Upper lobe of left lung (tissue), 6 donors: ENCODE results near the gene SCO1. TPM values are rescaled to one million over a fixed set of nuclear protein-coding genes. Genes with fewer than 3 reads are reported as not detected.

ENCODE experiments used
- ATAC-seq, 2 donors: fragments of 200-7000 bp; cut with Tn5 transposase; one replicate each; pipeline ENCODE4 v1.9.1; 2022; ENCODE audit warnings: mild to moderate bottlenecking in 2 of 2, moderate library complexity in 2 of 2; ENCODE audit not compliant: low FRiP score in 2 of 2
- DNase-seq, 2 donors: peaks; one replicate each; pipeline ENCODE4 v3.0.0-alpha.2; 2019 to 2020
- H3K27ac ChIP-seq, 4 donors: fragments of 200-600 bp; sonication (generic); one replicate each; pipeline ENCODE4 v1.5.1; 2016 to 2019
- H3K27me3 ChIP-seq, 4 donors: fragments of 200-600 bp; sonication (generic); one replicate each; pipeline ENCODE4 v1.5.1; 2017 to 2019
- H3K36me3 ChIP-seq, 4 donors: fragments of 200-600 bp; sonication (generic); one replicate each; pipeline ENCODE4 v1.5.1; 2016 to 2019
- H3K4me1 ChIP-seq, 4 donors: fragments of 200-600 bp; sonication (generic); one replicate each; pipeline ENCODE4 v1.5.1; 2018 to 2019
- H3K4me3 ChIP-seq, 4 donors: fragments of 200-600 bp; sonication (generic); one replicate each; pipeline ENCODE4 v1.5.1; 2017 to 2019; ENCODE audit warnings: mild to moderate bottlenecking in 2 of 4, moderate library complexity in 1 of 4
- H3K9me3 ChIP-seq, 4 donors: fragments of 200-600 bp; sonication (generic); one replicate each; pipeline ENCODE4 v1.5.1; 2018 to 2019
- EP300 ChIP-seq, 4 donors: sonication (generic); formaldehyde crosslinking; IDR thresholded peaks; one replicate each; pipeline ENCODE4 v1.5.1; 2017; ENCODE audit warnings: antibody characterized with exemption in 4 of 4, control low read depth in 2 of 4
- POLR2A ChIP-seq, 4 donors: fragments of 450-650 bp; IDR thresholded peaks; one replicate each; pipeline ENCODE4 v1.5.1; 2016 to 2017; ENCODE audit warnings: antibody characterized with exemption in 4 of 4, mild to moderate bottlenecking in 2 of 4
- POLR2AphosphoS5 ChIP-seq, 2 donors: sonication (generic); formaldehyde crosslinking; IDR thresholded peaks; one replicate each; pipeline ENCODE4 v1.5.1; 2017; ENCODE audit warnings: antibody characterized with exemption in 2 of 2
- WGBS, 2 donors: methylation state at CpG; one replicate each; pipeline ENCODE4 v1.1.5; 2017 to 2018; 5-methylcytosine and 5-hydroxymethylcytosine counted together
- total RNA-seq, 6 donors: library from RNA; depleted of rRNA in 4 of 6; stranded (reverse); fragments of >200 nt in 4 of 6; gene quantifications; one replicate each; pipeline versions ENCODE4 v1.1.0 to v1.2.1, GENCODE V29; 2016 to 2021
- TF ChIP-seq, protein P1 (sequence below), 6 experiments: fragments of 450-650 bp in 4 of 6; fragments of 200-600 bp in 2 of 6; sonication (generic) in 2 of 6; IDR thresholded peaks; one replicate each; pipeline ENCODE4 v1.5.1; 2016 to 2019; ENCODE audit warnings: antibody characterized with exemption in 6 of 6
- donor health status: DM: no; HTN: no; CAD: no; lungs with moderate emphysema.
- donor health status: DM: no; HTN: yes; CAD: no; lungs with severe emphysema.

SCO1 gene
- total RNA-seq, 6 donors from 2014 or later = 5.5 to 23.8 (median 17.4) TPM

DNA sequence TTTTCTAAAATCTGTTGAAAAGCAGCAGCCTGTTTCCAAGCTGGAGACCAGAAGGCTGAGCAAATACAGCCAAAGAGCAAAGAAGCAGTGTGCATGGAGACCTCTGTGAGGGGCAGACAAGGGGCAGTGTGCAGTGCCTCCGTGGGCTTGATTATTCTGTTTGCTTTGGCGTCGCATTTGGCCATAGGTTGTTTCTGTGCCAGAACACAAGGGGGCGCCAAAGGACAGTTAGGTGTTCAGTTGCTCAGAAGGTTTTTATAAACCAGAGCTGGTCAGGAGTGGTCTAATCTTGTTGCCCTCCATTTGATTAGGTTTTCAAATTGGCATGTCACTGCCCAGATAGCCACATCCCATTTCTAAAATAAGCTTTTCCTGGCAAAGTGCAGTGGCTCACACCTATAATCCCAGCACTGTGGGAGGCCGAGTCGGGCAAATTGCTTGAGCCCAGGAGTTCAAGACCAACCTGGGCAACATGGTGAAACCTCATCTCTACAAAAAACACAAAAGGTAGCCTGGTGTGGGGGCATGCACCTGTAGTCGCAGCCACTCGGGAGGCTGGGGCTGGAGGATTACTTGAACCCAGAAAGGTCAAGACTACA lies 50.8 kb downstream of the SCO1 start:
- Histone ChIP-seq H3K27me3 (no peaks in the 10 kb centered on the region), H3K36me3 (peaks cover 0 to 17% (median 0%) of the 10 kb centered on the region in 4 donors), H3K4me1 (no peaks in the 10 kb centered on the region), H3K27ac (no peak overlapping the region), H3K9me3 (no peaks in the 10 kb centered on the region), H3K4me3 (no peak overlapping the region)
- TF ChIP-seq, protein P1, sequence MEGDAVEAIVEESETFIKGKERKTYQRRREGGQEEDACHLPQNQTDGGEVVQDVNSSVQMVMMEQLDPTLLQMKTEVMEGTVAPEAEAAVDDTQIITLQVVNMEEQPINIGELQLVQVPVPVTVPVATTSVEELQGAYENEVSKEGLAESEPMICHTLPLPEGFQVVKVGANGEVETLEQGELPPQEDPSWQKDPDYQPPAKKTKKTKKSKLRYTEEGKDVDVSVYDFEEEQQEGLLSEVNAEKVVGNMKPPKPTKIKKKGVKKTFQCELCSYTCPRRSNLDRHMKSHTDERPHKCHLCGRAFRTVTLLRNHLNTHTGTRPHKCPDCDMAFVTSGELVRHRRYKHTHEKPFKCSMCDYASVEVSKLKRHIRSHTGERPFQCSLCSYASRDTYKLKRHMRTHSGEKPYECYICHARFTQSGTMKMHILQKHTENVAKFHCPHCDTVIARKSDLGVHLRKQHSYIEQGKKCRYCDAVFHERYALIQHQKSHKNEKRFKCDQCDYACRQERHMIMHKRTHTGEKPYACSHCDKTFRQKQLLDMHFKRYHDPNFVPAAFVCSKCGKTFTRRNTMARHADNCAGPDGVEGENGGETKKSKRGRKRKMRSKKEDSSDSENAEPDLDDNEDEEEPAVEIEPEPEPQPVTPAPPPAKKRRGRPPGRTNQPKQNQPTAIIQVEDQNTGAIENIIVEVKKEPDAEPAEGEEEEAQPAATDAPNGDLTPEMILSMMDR (IDR thresholded peaks at IDR 0.05) = peak; percentile 57 to 85 (median 78)
- TF ChIP-seq EP300 (IDR thresholded peaks at IDR 0.05) (no peak), POLR2A (IDR thresholded peaks at IDR 0.05) (no peak), POLR2AphosphoS5 (IDR thresholded peaks at IDR 0.05) (no peak)
- WGBS, 2 donors = 45 to 48% methylated on average over 8 of the region's 8 CpGs
- ATAC-seq (peak; percentile 68 to 83), DNase-seq (peak in 1 of 2 donors; percentile 67)

DNA sequence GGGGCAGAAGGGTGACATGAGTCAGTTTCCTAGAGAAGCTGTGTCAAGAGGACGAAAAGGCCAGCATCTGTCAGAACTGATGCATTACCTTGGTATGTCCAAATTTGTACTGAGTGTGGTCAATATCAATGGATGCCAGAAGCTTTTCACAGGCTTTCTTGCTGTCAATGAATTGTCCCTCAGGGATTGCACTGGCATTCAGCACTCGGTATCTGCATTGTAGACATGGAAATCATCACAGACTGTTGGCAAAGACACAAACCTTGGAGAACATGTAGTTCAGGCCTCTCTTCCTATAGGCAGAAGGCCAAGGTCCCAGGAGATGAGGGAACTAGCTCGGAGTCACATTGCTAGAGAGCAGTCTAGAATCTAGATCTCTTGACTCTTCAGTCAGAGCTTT lies 56.9 kb downstream of the SCO1 start:
- Histone ChIP-seq H3K9me3 (no peaks in the 10 kb centered on the region), H3K4me1 (no peaks in the 10 kb centered on the region), H3K27me3 (no peaks in the 10 kb centered on the region), H3K27ac (no peak overlapping the region), H3K4me3 (no peak overlapping the region), H3K36me3 (peaks cover 0 to 46% (median 9%) of the 10 kb centered on the region in 4 donors)
- WGBS, 2 donors = 62 to 78% methylated on average over 2 to 3 of the region's 3 CpGs
- TF ChIP-seq POLR2AphosphoS5 (IDR thresholded peaks at IDR 0.05) (no peak), EP300 (IDR thresholded peaks at IDR 0.05) (no peak), POLR2A (IDR thresholded peaks at IDR 0.05) (no peak)
- TF ChIP-seq, protein P1 (IDR thresholded peaks at IDR 0.05) = no peak
- DNase-seq = no peak
- no peak for ATAC-seq

GRCh38 chr17:10638151-10638550 lies 59.2 kb downstream of the SCO1 start:
- H3K36me3 ChIP-seq = peaks cover 0 to 48% (median 9%) of the 10 kb centered on the region in 4 donors
- ATAC-seq = no peak
- H3K9me3 ChIP-seq = no peaks in the 10 kb centered on the region
- no peak overlapping the region for H3K4me3 ChIP-seq
- no peak overlapping the region for H3K27ac ChIP-seq
- TF ChIP-seq POLR2AphosphoS5 (IDR thresholded peaks at IDR 0.05) (no peak), POLR2A (IDR thresholded peaks at IDR 0.05) (no peak), EP300 (IDR thresholded peaks at IDR 0.05) (no peak)
- TF ChIP-seq, protein P1 (IDR thresholded peaks at IDR 0.05) = no peak
- no peaks in the 10 kb centered on the region for H3K4me1 ChIP-seq
- 93 to 95% methylated on average over 25 of the region's 25 CpGs for WGBS, 2 donors
- peak in 1 of 2 donors; percentile 72 for DNase-seq
- no peaks in the 10 kb centered on the region for H3K27me3 ChIP-seq

- Histone ChIP-seq H3K27ac (no peak overlapping the region), H3K27me3 (no peaks in the 10 kb centered on the region), H3K4me3 (no peak overlapping the region), H3K36me3 (peaks cover 0 to 31% (median 9%) of the 10 kb centered on the region in 4 donors), H3K9me3 (no peaks in the 10 kb centered on the region), H3K4me1 (no peaks in the 10 kb centered on the region)
- ATAC-seq = no peak
- TF ChIP-seq POLR2A (IDR thresholded peaks at IDR 0.05) (no peak), POLR2AphosphoS5 (IDR thresholded peaks at IDR 0.05) (no peak)
- TF ChIP-seq, protein P1 (IDR thresholded peaks at IDR 0.05) = no peak
- no peak for DNase-seq
- 91% methylated on average over 14 of the region's 14 CpGs for WGBS, 2 donors
These were observed 62.0 kb downstream of the SCO1 start for GRCh38 chr17:10635290-10635689.
